HepG2 (cell line): ENCODE data around the gene GCHFR. TPM values are rescaled to one million over a fixed set of nuclear protein-coding genes. Genes with fewer than 3 reads are reported as not detected.

Source experiments
- E2F5 ChIP-seq: sonication (generic); formaldehyde crosslinking; conservative IDR thresholded peaks from 2 replicates; pipeline ENCODE4 v1.4.0; 2020; ENCODE audit warnings: missing genetic modification reagents
- EED ChIP-seq: sonication (generic); formaldehyde crosslinking; IDR thresholded peaks from 2 replicates; pipeline ENCODE4 v1.5.0; 2020; ENCODE audit warnings: mild to moderate bottlenecking, missing genetic modification reagents
- GFI1 ChIP-seq: sonication (generic); formaldehyde crosslinking; IDR thresholded peaks from 2 replicates; pipeline ENCODE4 v1.5.0; 2020; ENCODE audit warnings: missing genetic modification reagents, mild to moderate bottlenecking, borderline replicate concordance
- HDAC2 ChIP-seq: sonication (generic); formaldehyde crosslinking; IDR thresholded peaks from 2 replicates; pipeline ENCODE4 v1.4.0; 2020; ENCODE audit warnings: missing genetic modification reagents
- MYNN ChIP-seq: sonication (generic); formaldehyde crosslinking; IDR thresholded peaks from 2 replicates; pipeline ENCODE4 v1.4.0; 2020; ENCODE audit warnings: mild to moderate bottlenecking, low read depth, missing genetic modification reagents
- NBN ChIP-seq: fragments of 450-650 bp; conservative IDR thresholded peaks from 2 replicates; pipeline ENCODE4 v1.6.1; 2017
- POLR2AphosphoS2 ChIP-seq: IDR thresholded peaks from 2 replicates; pipeline ENCODE4 v1.6.1; 2011; ENCODE audit warnings: low read depth, low read length, improper control_type of control experiment
- PPARG ChIP-seq: conservative IDR thresholded peaks from 2 replicates; pipeline ENCODE4 v1.6.1; 2016; ENCODE audit warnings: missing biosample characterization, missing genetic modification reagents
- THRA ChIP-seq: sonication (generic); formaldehyde crosslinking; IDR thresholded peaks from 2 replicates; pipeline ENCODE4 v1.4.0; 2020; ENCODE audit warnings: missing genetic modification reagents, borderline replicate concordance
- UBTF ChIP-seq: sonication (generic); formaldehyde crosslinking; IDR thresholded peaks from 2 replicates; pipeline ENCODE4 v1.4.0; 2020; ENCODE audit warnings: mild to moderate bottlenecking, missing genetic modification reagents
- YEATS2 ChIP-seq: sonication (generic); formaldehyde crosslinking; IDR thresholded peaks from 2 replicates; pipeline ENCODE4 v1.4.0; 2020; ENCODE audit warnings: missing genetic modification reagents, borderline replicate concordance
- ZNF281 ChIP-seq: sonication (generic); formaldehyde crosslinking; IDR thresholded peaks from 2 replicates; pipeline ENCODE4 v1.4.0; 2020; ENCODE audit warnings: missing genetic modification reagents, borderline replicate concordance
- ZNF513 ChIP-seq: sonication (generic); formaldehyde crosslinking; conservative IDR thresholded peaks from 2 replicates; pipeline ENCODE4 v1.5.0; 2020; ENCODE audit warnings: missing genetic modification reagents
- ZNF564 ChIP-seq: sonication (generic); formaldehyde crosslinking; IDR thresholded peaks from 2 replicates; pipeline ENCODE4 v1.8.1; 2023; ENCODE audit warnings: mild to moderate bottlenecking, missing genetic modification reagents
- ZNF746 ChIP-seq: sonication (generic); formaldehyde crosslinking; IDR thresholded peaks from 2 replicates; pipeline ENCODE4 v1.8.0; 2022; ENCODE audit warnings: mild to moderate bottlenecking, missing genetic modification reagents
- polyA plus RNA-seq, 8 experiments: library from polyadenylated mRNA; depleted of rRNA in 3 of 8; stranded (reverse) in 7 of 8; unstranded in 1 of 8; fragments of >200 nt; fragmentation: Illumina TruSeq in 4 of 8; extraction: Trizol in 4 of 8; gene quantifications; 2 replicates each; pipeline versions ENCODE4 v1.2.1 to v1.2.3, GENCODE V29; 2011 to 2016; ENCODE audit warnings: low read depth in 4 of 8, missing spikeins in 1 of 8, mixed read lengths in 1 of 8; ENCODE audit not compliant: insufficient read depth in 1 of 8
- total RNA-seq, 5 experiments: library from RNA; depleted of rRNA; stranded (reverse); fragments of >200 nt; fragmentation: Illumina TruSeq; extraction: Trizol; gene quantifications; 2 replicates each; pipeline ENCODE4 v1.2.3, GENCODE V29; 2016; ENCODE audit warnings: low read depth in 1 of 5
- TF ChIP-seq, protein P1 (sequence below): sonication (generic); formaldehyde crosslinking; IDR thresholded peaks from 2 replicates; pipeline ENCODE4 v1.8.0; 2022; ENCODE audit warnings: mild to moderate bottlenecking, missing genetic modification reagents, moderate library complexity
- TF ChIP-seq, protein P2 (sequence below): sonication (generic); formaldehyde crosslinking; IDR thresholded peaks from 2 replicates; pipeline ENCODE4 v1.5.0; 2020; ENCODE audit warnings: missing genetic modification reagents

Gene GCHFR
- total and polyA plus RNA-seq, 2 of the 13 experiments (the other 11 are each of a cell fraction or from before 2014, with no cell fraction given), result 51.5 to 92.4 TPM

GRCh38 chr15:40754883-40755811, 8.7 kb upstream of the GCHFR start, which contains the start of gene RMDN3 (continued):
- TF ChIP-seq, protein P1, sequence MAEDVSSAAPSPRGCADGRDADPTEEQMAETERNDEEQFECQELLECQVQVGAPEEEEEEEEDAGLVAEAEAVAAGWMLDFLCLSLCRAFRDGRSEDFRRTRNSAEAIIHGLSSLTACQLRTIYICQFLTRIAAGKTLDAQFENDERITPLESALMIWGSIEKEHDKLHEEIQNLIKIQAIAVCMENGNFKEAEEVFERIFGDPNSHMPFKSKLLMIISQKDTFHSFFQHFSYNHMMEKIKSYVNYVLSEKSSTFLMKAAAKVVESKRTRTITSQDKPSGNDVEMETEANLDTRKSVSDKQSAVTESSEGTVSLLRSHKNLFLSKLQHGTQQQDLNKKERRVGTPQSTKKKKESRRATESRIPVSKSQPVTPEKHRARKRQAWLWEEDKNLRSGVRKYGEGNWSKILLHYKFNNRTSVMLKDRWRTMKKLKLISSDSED, result no peak
- TF ChIP-seq NBN, result no peak
- TF ChIP-seq THRA, result no peak
- TF ChIP-seq GFI1 (CRISPR knock-in tag), result 0 out of 2 replicates have a peak, but pooled peaks have one; percentile 53
- TF ChIP-seq ZNF564 (CRISPR knock-in tag), result no peak
- TF ChIP-seq POLR2AphosphoS2, result no peak
- TF ChIP-seq ZNF281 (CRISPR knock-in tag), result no peak
- no peak for TF ChIP-seq MYNN (CRISPR knock-in tag)
- TF ChIP-seq E2F5 (CRISPR knock-in tag), result peak; percentile 78
- TF ChIP-seq UBTF (CRISPR knock-in tag), result peak; percentile 50; the same call in 1 of the 2 replicates
- TF ChIP-seq HDAC2 (CRISPR knock-in tag), result no peak
- peak; percentile 81 for TF ChIP-seq YEATS2
- TF ChIP-seq EED (CRISPR knock-in tag), result no peak
- no peak for TF ChIP-seq PPARG (CRISPR knock-in tag)
- TF ChIP-seq ZNF746 (CRISPR knock-in tag), result no peak
- no peak for TF ChIP-seq ZNF513 (CRISPR knock-in tag)
- TF ChIP-seq, protein P2, sequence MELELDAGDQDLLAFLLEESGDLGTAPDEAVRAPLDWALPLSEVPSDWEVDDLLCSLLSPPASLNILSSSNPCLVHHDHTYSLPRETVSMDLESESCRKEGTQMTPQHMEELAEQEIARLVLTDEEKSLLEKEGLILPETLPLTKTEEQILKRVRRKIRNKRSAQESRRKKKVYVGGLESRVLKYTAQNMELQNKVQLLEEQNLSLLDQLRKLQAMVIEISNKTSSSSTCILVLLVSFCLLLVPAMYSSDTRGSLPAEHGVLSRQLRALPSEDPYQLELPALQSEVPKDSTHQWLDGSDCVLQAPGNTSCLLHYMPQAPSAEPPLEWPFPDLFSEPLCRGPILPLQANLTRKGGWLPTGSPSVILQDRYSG (CRISPR knock-in tag), result no peak
